GM19239 (cell line): ENCODE results near the gene TEPSIN.

Experiments used
- DNase-seq: peaks from one replicate; pipeline ENCODE4 v3.0.0; 2011; ENCODE audit warnings: low spot score; ENCODE audit not compliant: insufficient read length
- FAIRE-seq: peaks from 2 replicates; lab custom pipeline; 2011; peaks lifted over from hg19 to GRCh38; lab: Jason Lieb, UNC

Gene TEPSIN

DNA sequence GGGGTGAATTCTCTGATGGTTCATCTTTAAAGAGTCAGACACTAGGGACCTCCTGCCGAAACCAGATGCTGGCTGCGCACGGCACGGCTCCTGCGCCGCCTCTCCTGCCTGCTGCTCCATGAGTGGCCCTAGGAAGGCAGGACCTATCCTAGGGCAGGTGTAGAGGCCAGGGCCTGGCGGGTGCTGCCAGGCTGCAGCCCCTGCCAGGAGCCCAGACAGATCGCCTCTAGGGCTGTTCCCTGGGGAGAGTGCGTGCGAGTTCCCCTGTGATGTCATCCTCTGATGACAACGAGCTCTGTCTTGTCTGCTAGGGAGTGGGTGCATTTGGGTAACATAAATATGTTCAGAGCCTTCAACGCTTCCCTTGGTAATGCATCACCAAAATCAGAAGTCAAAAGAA, 32.4 kb upstream of the TEPSIN start:
- FAIRE-seq (no peak), DNase-seq (no peak)

DNA sequence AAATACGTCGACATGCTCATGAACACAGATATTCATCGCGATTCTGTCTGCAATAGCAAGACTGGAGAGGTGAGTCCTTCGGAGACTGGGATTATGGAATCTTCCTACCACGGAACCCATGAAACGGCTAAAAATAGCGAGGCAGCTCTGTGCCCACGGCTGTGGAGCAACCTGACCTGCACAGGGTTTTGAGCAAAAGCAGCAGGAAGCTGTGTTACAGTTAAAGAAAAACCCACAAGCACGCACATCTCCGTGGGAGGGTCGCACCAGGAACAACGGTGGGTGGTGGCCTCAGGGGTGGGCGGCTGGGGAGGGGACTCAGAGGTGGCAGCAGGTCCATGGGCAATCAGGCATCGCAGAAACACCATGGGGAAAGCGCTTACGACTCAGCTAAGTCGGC, 31.4 kb upstream of the TEPSIN start:
- DNase-seq (no peak), FAIRE-seq (no peak)

DNA sequence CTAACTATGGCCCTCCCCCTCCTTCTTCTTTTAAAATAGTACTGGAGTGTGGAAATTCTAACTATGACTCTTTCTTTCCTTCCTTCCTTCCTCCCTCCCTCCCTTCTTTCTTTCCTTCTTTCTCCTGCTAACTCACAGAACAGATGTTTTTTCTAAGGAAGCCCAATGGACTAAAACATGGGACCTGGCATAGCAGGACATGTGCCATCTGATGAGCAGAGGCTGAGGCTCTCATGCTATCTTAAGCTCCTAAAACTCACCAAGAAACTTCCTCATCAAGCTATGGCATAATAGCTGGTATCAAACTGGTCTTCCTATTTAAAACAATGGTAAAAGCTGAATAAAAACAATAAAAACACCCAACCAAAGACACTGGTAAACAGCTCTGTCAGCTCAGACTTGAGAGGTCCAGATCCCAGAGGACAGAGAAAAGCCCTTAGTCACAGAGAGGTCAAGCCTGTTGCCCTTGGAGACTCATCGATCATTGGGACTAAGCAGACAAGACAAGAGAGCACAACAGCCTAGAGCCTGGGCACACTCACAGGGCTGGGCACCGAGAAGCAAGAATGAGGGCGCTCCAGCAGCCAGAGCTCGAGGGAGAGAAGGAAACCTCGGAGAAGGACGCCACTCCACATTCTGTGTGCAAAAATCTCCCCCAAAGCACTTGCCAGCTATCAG, 28.7 kb upstream of the TEPSIN start:
- FAIRE-seq (no peak), DNase-seq (no peak)

DNA sequence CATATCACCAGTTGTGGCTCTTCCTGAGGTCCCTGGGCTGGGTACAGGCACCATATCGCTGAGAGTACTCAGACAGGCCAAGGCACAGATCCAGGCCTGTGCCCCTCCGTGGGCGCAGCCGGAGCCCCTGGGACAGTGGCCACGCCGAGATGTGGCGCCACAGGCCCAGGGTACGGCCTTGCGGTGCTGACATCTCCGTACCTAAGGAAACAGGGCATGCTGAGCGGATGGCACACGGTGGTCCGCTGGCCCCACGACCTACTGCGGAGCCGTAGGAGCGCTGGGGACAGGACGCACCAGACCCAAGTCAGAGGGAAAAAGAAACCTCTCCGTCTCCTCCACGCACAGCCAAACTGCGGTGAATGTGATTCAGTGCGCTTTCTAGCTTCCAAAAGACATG, 26.7 kb upstream of the TEPSIN start:
- FAIRE-seq = no peak
- DNase-seq = no peak

DNA sequence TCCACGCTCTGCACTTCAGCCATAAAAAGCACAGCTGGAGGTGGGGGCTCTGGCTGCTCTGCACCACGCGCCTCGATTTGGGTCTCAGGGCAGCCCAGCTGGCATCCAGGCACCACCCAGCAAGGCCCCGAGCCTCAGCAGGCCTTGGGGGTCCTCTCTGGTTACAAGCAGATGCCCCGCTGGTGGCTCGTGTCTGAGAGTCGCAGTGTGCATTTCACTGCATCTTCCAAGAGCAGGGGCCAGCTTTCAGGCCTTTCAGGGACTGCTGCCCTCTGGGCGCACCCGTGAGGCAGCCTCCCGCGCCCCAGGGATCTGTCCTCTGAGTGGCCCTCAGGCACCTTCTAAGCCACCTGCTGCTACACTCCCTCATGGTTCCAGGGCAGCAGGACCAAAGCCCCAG, 25.8 kb upstream of the TEPSIN start:
- no peak for DNase-seq
- FAIRE-seq = no peak

DNA sequence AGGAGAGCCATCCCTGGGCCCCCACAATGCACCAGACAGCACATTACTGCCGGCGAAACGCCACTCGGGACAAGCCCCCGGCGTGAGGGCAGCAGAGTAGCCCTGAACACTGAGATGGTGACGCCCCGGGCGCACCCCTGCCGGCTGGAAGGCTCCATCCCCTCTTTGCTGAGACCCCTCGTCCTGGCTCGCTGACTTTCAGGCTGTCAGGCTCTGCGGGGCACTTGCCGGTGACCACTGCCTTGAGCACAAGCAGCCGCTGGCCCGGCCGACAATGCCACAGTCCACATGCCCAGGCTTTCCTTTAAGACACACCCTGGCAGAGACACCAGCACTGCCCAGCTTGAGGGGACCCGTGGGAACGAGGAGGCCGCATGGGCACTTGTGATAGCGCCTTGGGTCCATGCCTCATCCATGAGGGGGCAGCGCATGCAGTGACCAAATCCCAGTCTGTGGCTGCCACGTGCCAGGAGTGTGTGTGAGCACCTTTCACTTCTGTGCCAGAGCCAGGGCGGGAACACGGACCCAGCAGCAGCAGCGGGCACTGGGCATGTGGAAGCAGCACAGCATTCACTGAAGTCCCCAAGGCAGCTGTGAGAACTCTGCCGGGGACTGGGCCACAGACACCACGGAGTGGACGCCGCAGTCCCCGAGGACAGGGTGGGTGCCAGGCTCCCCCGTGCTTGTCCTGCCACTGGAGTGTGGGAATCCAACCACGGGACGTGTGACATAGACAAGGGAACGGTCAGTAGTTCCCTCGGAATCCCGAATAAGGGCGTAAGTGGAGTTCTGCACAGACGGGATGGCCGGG, 24.7 kb upstream of the TEPSIN start:
- FAIRE-seq (no peak), DNase-seq (no peak)

DNA sequence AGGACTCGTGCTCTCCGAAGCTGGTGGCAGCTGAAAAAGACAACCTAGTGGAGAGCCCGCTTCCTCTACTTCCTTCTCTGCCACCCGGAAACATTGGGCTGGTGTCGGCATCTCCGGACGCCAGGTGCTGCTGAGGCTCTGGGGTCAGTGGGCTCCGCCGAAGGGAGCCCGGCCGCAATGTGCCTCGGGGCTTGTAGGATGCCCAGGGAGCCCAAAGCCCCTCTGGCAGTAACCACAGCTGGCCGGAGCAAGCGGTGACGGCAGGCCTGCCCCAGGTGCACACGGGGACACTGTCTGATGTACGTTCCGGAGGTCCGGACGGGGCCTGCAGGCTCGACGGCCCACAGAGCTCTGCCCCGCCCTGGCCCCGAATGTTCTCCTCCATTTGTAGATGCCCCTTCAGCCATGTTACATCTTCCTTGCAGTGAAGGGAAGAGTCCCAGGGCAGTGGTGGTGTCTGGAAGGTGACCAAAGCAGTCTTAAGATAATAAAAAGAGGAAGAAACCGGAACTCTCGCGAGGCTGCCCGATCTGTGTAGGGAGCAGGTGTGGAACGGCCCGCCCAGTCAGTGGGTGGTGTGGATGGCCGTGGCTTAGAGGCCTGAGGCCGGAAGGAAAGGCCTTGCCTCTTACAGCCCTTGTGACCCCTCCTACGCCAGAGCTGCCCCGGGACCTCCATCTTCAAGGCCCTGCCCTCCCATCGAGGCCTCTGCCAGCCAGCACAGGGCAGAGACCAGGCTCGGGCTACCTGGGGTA, 22.9 kb upstream of the TEPSIN start:
- FAIRE-seq (no peak), DNase-seq (no peak)

DNA sequence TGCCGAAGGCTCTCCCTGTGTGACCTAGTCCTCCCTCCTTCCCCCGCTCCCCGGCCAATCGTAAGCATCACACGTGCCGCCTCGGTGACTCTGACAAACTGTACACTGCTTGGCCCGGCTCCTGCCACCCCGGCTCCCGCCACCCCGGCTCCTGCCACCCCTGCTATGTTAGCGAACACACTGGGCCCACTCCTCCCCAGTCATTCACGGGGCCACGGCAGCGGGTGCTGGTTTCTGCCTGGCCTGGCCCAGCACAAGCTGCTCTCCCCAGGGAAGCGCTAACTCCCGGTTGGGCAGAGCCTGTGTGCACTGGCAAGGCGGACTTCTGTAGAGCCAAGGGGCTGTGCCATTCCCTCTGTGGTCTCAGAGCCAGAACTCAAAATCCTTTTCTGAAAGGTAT, 22.2 kb upstream of the TEPSIN start:
- FAIRE-seq = no peak
- no peak for DNase-seq

DNA sequence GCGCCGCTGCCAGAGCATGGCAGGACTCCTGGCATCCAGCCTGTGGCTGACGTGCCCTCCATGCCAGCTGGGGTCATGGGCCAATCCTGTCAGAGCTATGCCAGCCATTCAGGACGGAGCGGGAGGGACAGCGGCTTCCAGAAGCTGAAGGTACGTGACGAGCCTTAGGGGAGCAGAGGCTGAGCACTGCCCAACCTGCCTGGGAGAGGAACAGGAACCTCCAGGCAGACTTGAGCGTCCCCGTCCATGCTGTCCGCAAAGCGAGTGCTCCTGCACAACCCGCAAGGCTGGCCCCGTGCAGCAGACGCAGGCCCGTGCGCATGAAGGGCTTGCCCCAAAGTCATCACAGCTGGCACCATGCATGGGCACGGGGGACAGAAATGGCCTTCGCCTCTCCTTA, 21.8 kb upstream of the TEPSIN start:
- no peak for FAIRE-seq

DNA sequence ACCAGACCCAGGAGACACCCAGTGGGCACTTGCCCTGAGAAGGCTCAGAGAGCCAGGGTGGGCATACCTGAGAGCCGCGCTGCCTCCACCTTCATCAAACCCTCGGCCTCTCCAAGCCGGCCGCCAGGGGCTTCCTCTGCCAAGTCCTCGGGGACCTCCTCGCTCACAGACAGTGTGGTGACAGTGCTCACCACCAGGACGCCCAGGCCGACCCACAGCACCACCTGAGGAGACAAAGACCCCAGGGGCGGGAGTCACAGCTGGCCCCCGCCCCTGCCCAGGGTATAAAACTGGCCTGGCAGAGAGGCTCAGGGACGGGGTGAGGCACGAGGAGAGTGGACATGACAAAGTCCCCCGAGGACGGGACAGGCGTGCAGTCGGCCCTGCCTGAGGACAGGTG, 21.3 kb upstream of the TEPSIN start:
- DNase-seq (no peak), FAIRE-seq (no peak)

More for the DNA sequence above, 21.8 kb upstream of the TEPSIN start:
- DNase-seq = no peak

DNA sequence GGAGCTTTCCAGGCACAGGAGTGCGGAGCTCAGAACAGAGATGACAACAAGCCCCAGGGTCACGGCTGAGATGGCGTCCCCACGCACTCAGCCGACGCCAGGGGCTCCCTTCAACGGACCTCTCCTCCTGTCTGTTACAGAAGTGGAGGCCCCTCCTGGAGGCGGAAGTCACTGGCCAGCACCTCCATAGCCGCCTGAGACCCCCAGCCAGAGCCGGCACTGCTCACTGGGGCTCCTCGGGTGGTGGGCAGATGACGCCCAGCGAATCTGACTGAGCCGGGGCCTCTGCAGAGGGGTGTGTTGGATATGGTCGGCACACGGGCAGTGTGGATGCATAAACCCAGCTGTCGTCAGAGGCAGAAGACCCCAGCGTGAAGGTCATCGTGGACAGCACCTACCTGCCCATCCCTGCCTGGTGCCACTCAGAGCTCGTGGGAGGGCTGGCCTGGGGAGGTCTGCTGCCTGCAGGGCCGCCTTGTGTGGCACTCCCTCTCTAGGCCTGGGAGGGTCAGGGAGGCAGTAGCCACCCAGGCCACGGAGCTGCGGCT, 20.3 kb upstream of the TEPSIN start:
- no peak for FAIRE-seq

DNA sequence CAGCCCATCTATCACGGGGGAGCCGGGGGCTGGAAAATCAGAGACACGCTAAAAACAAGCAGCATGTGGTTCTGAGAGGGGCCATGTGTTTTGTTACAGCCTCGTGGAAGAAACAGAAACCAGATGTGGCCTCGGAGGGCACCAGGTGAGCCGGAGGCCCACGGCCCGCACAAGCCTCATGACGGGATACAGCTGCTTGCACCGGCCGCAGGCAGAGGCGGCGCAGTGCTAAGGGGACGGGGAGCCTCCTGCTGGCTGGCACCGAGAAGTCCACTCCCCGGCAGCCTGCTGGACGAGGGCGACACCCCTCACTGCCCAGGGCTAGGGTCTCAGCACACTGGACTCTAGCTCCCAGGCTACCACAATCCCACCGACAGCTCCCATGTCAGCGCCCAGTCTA, 19.4 kb upstream of the TEPSIN start:
- DNase-seq (no peak), FAIRE-seq (no peak)

More for the DNA sequence above, 20.3 kb upstream of the TEPSIN start:
- DNase-seq = no peak

DNA sequence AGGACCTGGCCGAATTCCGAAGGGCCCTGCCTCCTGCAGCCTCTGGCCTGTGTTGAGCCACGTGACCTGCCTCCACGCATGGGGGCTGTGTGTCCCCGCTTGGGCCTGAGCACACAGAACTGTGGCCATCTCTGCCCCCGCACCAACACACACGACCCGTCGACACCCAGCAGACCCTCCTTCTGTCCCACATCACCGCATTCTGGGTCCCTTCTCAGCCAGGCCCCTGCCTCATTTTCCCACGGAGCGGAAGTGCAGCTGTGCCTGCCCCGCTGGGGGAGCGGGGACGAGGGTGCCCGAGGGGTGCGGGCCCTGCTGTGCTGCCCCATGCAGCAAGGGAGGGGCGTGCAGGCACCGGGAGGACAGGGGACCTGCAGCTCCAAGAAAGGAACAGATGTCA, 18.7 kb upstream of the TEPSIN start:
- no peak for FAIRE-seq
- no peak for DNase-seq

DNA sequence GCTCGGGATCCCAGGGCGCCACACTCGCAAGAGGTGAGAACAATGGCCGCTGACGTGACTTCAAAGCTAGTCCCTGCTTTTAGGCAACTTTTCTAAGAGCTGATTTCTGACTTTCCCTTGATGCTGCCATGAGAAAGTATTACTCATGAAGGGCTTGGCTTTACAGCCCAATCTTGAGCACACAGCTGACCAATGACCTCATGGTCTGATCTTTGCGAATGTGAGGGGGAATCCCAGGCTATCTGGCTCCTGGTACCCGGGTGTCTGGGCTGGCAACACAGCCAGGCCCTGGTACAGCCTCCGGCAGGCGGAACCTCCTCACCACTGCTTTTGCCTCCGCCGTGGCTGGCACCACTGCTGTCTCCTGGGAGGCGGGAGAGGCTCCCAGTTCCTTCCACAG, 17.8 kb upstream of the TEPSIN start:
- no peak for FAIRE-seq
- no peak for DNase-seq

DNA sequence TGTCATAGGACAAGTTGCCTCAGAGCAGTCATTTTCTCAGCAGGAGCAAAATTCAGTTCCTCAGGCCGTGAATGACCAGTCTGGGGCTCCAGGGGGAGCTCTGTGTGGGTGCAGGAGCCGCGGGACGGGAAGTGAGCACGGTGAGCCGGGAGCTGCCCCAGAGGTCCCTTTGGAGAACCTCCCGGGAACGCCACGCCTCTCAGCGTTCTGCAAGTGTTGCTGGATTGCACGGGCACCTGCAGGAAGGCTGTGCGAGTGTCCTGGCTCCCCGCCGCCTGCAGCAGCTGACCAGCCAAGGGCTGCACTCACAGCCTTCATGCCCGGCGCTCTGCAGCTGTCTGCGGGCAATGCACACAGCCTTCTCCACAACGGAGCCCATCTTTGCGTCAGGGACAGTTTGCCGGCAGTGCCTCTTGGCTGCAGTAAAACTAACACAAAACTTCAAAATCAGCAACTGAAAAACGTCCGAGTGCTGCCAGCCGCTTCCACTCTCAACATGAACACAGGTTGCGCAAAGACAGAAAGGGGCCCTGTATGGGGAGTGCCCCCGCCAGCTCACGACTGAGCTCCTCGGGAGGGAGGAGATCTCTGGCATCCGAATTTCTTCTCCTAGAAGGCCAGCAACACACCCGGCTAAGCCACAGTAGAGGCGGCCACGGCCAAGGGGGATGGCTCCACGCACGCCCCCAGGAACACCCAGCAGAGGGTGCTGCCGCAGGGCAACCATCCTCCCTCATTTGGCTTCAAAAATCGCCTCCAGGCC, 16.3 kb upstream of the TEPSIN start:
- DNase-seq = no peak
- no peak for FAIRE-seq

DNA sequence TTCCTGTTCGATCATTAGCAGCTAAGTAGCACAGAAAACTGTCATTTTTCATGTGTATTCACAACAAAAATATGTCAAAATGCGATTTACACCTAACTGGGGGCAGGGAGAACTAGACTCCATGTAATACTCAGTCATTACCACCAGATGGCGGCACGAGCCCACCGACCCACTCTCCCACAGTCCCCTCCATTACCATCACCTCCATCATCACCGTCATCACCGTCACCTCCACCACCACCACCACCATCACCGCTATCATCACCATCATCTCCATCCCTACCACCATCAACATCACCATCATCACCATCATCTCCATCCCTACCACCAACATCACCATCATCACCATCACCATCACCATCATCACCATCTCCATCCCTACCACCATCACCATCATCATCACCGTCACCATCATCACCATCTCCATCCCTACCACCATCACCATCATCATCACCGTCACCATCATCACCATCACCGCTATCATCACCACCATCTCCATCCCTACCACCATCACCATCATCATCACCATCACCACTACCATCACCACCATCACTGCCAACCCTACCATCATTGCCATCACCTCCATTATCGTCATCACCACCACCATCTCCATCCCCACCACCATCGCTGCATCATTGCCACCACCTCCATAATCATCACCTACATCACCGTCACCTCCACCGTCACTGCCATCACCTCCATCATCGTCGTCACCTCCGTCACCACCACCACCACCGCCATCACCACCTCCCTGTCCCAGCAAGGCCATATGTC, 14.7 kb upstream of the TEPSIN start:
- DNase-seq (peak; percentile 71), FAIRE-seq (no peak)

DNA sequence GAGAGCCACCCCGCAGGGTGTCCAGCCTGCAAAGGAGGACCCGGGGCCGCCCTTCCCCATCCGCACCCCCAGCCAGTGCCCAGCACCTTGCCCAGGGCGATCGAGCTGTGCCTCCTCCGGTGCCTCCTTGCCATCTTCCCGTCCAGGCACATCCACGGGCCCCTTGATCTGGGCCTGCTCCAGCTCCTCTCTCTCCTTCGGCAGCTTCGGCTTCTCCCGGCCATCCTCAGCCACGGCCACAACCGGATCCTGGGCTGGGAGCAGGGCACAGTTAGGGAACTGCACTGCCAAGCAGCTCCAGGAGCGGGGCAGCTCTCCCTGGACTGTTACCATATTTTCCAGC, 14.1 kb upstream of the TEPSIN start:
- FAIRE-seq = no peak

DNA sequence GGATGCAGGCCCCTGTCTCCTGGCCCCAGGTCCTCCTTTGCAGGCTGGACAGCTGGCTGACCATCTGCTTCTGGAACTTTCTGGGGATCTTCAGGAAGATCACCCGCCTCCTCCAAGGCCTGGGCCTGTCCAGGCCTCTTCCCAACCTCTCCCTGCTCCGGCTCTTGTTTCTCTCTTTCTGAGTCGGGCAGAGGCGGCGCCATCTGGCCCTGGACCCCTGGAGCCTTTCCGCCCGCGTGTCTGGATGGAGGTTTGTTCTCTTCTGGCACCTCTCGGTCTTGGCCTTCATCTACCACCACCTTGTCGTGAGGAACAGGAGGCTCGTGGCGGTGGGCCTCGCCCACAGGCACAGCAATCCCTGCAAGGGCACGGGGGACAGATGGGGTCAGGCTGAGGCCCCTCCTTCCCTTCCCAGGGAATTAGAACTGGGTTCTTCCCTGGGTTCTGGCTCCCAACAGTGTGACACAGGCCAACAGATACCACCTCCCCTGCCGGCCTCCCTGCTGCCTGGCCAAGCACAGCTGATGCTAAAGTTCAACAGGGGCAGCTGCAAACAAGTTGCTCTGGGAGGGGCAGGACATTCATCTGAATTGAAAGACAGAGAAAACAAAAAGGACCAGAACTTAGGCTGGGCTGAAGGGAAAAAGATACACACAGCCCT, 13.6 kb upstream of the TEPSIN start:
- DNase-seq = no peak
- FAIRE-seq = no peak

More for the DNA sequence above, 14.1 kb upstream of the TEPSIN start:
- no peak for DNase-seq

DNA sequence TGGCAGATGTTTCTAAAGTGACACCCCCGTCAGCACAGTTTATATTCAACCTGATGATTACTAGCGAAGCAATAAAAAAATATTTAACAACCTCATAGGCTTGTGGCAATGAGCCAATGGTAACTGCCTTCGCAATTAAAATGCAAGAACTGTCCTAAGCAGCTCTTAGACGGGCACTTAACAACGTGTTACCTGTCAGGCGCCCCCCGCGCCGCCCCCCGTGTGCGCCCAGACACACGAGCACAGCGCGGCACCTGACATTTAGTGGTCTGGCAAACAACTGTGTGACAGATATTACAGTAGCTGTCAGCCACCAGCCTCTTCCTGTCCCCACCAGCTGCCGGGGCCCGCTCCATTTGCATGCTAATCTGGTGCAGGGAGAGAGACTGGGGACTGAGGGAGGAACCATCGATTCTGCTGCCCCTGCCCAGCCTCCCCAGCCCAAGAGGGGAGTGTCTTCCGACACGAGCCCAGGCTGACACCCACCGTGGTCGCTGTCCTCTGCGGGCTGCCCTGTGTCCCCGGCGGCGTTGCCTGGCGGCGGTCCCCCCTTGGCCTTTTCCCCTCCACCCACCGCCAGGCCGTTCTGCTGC, 12.9 kb upstream of the TEPSIN start:
- FAIRE-seq (no peak), DNase-seq (no peak)
